Transverse colon (tissue), 3 donors: ENCODE measurements around the gene PELI2.

Source experiments
- EP300 ChIP-seq: sonication (generic); formaldehyde crosslinking; IDR thresholded peaks from one replicate; pipeline ENCODE4 v1.6.1; 2017; ENCODE audit warnings: antibody characterized with exemption, low read depth
- POLR2A ChIP-seq: fragments of 450-650 bp; IDR thresholded peaks from one replicate; pipeline ENCODE4 v1.6.1; 2016; ENCODE audit warnings: antibody characterized with exemption, mild to moderate bottlenecking, moderate library complexity
- TF ChIP-seq, protein P1 (sequence below), 5 experiments: fragments of 200-600 bp in 3 of 5; fragments of 450-650 bp in 2 of 5; sonication (generic) in 3 of 5; IDR thresholded peaks; 1 replicate in 2 of 5; 2 replicates in 3 of 5; pipeline ENCODE4 v1.5.1; 2016 to 2017; ENCODE audit warnings: antibody characterized with exemption in 5 of 5, inconsistent platforms in 3 of 5, mild to moderate bottlenecking in 2 of 5, moderate library complexity in 1 of 5

DNA sequence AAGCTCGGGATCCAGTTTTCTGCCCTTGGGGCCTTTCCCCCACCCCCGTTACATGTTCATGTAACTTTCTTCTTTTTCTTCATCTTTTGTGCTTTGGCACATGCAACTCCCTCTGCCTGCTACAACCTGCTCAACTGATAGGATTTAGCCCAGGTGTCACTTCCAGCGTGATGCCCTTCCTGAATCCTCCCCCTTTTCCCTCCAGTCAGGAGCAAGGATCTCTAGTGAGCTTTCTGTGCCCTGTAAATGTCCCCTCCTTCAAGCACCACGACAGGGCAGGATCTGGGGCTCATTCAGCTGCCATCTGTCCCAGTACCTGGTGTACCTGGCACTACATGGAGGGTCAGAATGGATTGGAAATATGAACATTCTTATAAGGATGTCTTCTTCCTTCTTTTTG lies 15.3 kb downstream of the PELI2 start:
- TF ChIP-seq, protein P1, sequence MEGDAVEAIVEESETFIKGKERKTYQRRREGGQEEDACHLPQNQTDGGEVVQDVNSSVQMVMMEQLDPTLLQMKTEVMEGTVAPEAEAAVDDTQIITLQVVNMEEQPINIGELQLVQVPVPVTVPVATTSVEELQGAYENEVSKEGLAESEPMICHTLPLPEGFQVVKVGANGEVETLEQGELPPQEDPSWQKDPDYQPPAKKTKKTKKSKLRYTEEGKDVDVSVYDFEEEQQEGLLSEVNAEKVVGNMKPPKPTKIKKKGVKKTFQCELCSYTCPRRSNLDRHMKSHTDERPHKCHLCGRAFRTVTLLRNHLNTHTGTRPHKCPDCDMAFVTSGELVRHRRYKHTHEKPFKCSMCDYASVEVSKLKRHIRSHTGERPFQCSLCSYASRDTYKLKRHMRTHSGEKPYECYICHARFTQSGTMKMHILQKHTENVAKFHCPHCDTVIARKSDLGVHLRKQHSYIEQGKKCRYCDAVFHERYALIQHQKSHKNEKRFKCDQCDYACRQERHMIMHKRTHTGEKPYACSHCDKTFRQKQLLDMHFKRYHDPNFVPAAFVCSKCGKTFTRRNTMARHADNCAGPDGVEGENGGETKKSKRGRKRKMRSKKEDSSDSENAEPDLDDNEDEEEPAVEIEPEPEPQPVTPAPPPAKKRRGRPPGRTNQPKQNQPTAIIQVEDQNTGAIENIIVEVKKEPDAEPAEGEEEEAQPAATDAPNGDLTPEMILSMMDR (IDR thresholded peaks at IDR 0.05): no peak
- TF ChIP-seq POLR2A: no peak
- TF ChIP-seq EP300: no peak
